Osteocyte (in vitro differentiated cells): Measurements from ENCODE around the gene MIS18BP1. TPM values are rescaled to one million over a fixed set of nuclear protein-coding genes. Genes with fewer than 3 reads are reported as not detected.

Experiments
- DNase-seq: peaks from one replicate; pipeline ENCODE4 v3.0.0; 2021; ENCODE audit warnings: mixed read lengths; ENCODE audit not compliant: unreplicated experiment; ENCODE audit errors: extremely low spot score
- H3K27ac Mint-ChIP-seq: one replicate; pipeline ENCODE4 v1.8.0; 2021; ENCODE audit warnings: mild to moderate bottlenecking, mixed read lengths; ENCODE audit not compliant: unreplicated experiment
- H3K27me3 Mint-ChIP-seq: one replicate; pipeline ENCODE4 v1.8.0; 2021; ENCODE audit warnings: mixed read lengths; ENCODE audit not compliant: unreplicated experiment
- H3K36me3 Mint-ChIP-seq: one replicate; pipeline ENCODE4 v1.8.0; 2021; ENCODE audit warnings: mixed read lengths; ENCODE audit not compliant: unreplicated experiment
- H3K4me1 Mint-ChIP-seq: one replicate; pipeline ENCODE4 v1.8.0; 2021; ENCODE audit warnings: mixed read lengths; ENCODE audit not compliant: unreplicated experiment
- H3K4me3 Mint-ChIP-seq: one replicate; pipeline ENCODE4 v1.8.0; 2021; ENCODE audit warnings: mild to moderate bottlenecking, moderate library complexity, mixed read lengths; ENCODE audit not compliant: unreplicated experiment
- H3K9me3 Mint-ChIP-seq: one replicate; pipeline ENCODE4 v1.8.0; 2021; ENCODE audit warnings: mixed read lengths; ENCODE audit not compliant: unreplicated experiment
- total RNA-seq: library from RNA; stranded (reverse); gene quantifications from 2 replicates; pipeline ENCODE4 v1.2.1, GENCODE V29; 2021
- TF ChIP-seq, protein P1 (sequence below): fragments of 200-600 bp; sonication (generic); IDR thresholded peaks from 2 replicates; pipeline ENCODE4 v1.5.0; 2021; ENCODE audit warnings: antibody characterized with exemption, mild to moderate bottlenecking, moderate library complexity

Gene MIS18BP1
- total RNA-seq, 1 donor from 2014 or later = 14.2 TPM

DNA sequence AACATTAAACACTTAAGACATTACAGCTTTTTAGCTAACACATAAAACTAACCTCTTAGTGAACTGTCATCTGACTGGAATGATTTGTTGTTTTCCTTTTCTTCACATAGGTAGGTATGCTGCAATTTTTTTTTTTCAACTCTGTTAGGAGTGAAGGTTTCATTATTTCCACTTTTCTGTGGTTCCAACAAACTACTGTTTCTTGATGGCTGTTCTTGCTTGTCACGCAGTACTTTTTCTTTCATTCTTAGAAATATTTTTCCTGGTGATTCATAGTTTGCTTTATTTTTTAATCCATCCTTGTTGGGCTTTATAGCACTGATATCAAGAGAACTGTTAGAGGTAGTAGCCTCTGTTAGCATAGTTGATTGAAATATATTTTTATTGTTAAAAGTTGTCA lies 6.3 kb downstream of the MIS18BP1 start:
- TF ChIP-seq, protein P1, sequence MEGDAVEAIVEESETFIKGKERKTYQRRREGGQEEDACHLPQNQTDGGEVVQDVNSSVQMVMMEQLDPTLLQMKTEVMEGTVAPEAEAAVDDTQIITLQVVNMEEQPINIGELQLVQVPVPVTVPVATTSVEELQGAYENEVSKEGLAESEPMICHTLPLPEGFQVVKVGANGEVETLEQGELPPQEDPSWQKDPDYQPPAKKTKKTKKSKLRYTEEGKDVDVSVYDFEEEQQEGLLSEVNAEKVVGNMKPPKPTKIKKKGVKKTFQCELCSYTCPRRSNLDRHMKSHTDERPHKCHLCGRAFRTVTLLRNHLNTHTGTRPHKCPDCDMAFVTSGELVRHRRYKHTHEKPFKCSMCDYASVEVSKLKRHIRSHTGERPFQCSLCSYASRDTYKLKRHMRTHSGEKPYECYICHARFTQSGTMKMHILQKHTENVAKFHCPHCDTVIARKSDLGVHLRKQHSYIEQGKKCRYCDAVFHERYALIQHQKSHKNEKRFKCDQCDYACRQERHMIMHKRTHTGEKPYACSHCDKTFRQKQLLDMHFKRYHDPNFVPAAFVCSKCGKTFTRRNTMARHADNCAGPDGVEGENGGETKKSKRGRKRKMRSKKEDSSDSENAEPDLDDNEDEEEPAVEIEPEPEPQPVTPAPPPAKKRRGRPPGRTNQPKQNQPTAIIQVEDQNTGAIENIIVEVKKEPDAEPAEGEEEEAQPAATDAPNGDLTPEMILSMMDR = no peak
- H3K9me3 Mint-ChIP-seq = no peaks in the 10 kb centered on the region

DNA sequence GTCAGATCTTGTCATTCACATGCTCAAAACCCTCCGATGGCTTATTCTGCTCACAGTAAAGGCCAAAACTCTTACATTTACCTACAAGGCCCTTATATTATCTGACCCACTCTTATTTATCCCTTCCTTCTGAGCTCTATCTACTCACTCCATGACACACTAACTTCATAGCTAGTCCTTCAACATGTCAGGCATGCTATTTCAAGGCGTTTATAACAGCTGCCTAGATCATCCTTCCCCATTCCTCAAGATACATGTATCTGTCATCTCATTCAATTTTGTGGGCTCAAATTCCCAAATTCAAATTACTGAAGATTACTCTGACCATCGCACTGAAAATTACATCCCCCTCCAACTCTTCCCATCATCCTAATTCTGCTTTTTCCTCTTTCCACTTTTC lies 6.9 kb downstream of the MIS18BP1 start:
- H3K9me3 Mint-ChIP-seq = no peaks in the 10 kb centered on the region
- peaks cover 5% of the 10 kb centered on the region for H3K36me3 Mint-ChIP-seq

More for the DNA sequence above, 6.3 kb downstream of the MIS18BP1 start:
- H3K4me1 Mint-ChIP-seq = peaks cover 22% of the 10 kb centered on the region
- peaks cover 1% of the 10 kb centered on the region for H3K36me3 Mint-ChIP-seq
- DNase-seq = no peak
- peak overlapping the region; percentile 27 for H3K4me3 Mint-ChIP-seq
- no peak overlapping the region for H3K27ac Mint-ChIP-seq
- no peaks in the 10 kb centered on the region for H3K27me3 Mint-ChIP-seq

DNA sequence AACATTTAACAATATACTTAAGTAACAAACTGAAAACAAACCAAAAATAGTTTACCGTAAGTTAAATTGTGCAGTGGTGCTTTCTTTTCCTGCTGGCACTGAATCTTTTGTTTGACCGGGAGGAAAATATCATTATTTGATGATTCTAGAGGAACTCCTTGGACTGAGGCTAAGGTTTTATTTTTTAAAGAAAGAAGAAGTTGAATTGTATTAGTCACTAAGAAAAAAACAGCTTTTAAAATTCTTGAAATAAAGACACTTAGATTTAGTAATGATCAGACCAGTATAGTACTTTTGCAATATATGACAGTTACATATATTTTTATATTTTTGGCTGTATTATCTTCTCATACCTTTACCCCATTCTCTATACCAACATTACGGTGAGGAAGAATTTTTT lies 10.3 kb downstream of the MIS18BP1 start:
- Mint-ChIP-seq H3K9me3 (no peaks in the 10 kb centered on the region), H3K4me3 (no peak overlapping the region), H3K27ac (no peak overlapping the region)

More for the DNA sequence above, 6.9 kb downstream of the MIS18BP1 start:
- H3K27me3 Mint-ChIP-seq = no peaks in the 10 kb centered on the region
- TF ChIP-seq, protein P1 = no peak
- H3K4me1 Mint-ChIP-seq = peaks cover 17% of the 10 kb centered on the region
- H3K4me3 Mint-ChIP-seq = no peak overlapping the region
- no peak overlapping the region for H3K27ac Mint-ChIP-seq
- no peak for DNase-seq

DNA sequence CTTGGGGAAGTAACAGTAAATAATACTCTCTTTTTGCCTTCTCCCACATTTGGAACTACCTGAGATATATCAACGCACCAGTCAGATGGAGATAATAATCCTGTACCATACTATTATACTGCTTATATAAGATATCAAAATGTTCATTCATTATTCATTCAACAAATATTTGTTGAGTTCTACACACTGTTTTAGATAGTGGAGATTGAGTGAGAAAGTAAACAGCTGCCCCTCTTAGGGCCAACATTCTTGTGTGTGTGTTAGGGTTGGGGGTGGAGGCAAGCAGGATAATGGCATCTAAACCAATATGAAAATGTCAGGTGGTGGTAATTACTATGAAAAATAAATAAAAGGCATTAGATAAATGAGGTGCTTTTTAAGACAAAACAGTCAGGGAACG lies 14.0 kb downstream of the MIS18BP1 start:
- Mint-ChIP-seq H3K4me1 (peaks cover 4% of the 10 kb centered on the region), H3K27me3 (no peaks in the 10 kb centered on the region), H3K36me3 (peaks cover 10% of the 10 kb centered on the region), H3K27ac (no peak overlapping the region), H3K4me3 (no peak overlapping the region), H3K9me3 (no peaks in the 10 kb centered on the region)
- TF ChIP-seq, protein P1 = no peak
- DNase-seq = no peak

More for the DNA sequence above, 10.3 kb downstream of the MIS18BP1 start:
- TF ChIP-seq, protein P1 = no peak
- Mint-ChIP-seq H3K4me1 (peaks cover 4% of the 10 kb centered on the region), H3K36me3 (peaks cover 5% of the 10 kb centered on the region), H3K27me3 (no peaks in the 10 kb centered on the region)
- DNase-seq = no peak

DNA sequence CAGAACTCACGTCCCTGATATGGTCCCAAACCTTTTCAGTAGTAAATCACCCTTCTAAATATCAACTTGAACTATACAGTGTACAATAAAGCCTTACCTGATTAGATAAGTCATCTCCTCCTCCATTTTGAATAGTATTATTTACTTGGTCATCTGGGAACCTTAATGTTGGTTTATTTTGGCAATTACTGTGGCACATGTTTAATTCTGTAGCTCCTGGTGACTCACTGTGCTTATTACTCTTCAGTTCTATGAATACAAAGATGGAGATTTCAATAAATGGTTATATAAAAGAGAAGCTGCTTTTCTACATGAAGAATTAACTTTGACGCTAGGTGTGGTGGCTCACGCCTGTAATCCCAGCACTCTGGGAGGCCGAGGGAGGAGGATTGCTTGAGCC lies 25.4 kb downstream of the MIS18BP1 start:
- Mint-ChIP-seq H3K9me3 (no peaks in the 10 kb centered on the region), H3K36me3 (peaks cover 31% of the 10 kb centered on the region), H3K27me3 (no peaks in the 10 kb centered on the region), H3K4me3 (no peak overlapping the region), H3K27ac (no peak overlapping the region), H3K4me1 (no peaks in the 10 kb centered on the region)
- TF ChIP-seq, protein P1 = no peak
- DNase-seq = no peak
